ENCODE results near the gene SLC16A12. TPM values are rescaled to one million over a fixed set of nuclear protein-coding genes. Genes with fewer than 3 reads are reported as not detected.

Gene SLC16A12
- total RNA-seq, 1 experiment from 2014 or later, result 0.77 TPM

GRCh38 chr10:89393898-89394297 is 141.5 kb downstream of the SLC16A12 start:
- no CpG with 5 or more reads among the region's 3 CpGs for WGBS (ENCODE audit: extremely low coverage, insufficient read length, low lambda C conversion rate)
- Histone ChIP-seq H3K4me1 (ENCODE audit: insufficient read depth, low read length) (peaks cover 4% of the 10 kb centered on the region; the same call in 1 of the 2 replicates), H2BK120ac (ENCODE audit: low read depth, low read length, poor library complexity, severe bottlenecking) (no peak overlapping the region), H4K20me1 (ENCODE audit: control insufficient read depth, insufficient read depth, insufficient read length) (no peaks in the 10 kb centered on the region), H3K23me2 (ENCODE audit: insufficient read length, low read depth, low read length, poor library complexity, severe bottlenecking) (peaks cover 2% of the 10 kb centered on the region), H2BK15ac (ENCODE audit: low read depth, low read length) (no peak overlapping the region), H2AFZ (ENCODE audit: low read length) (no peak overlapping the region), H3K14ac (ENCODE audit: insufficient read depth, low read length) (no peak overlapping the region), H3K23ac (ENCODE audit: insufficient read length, low read depth, low read length) (no peak overlapping the region), H3K4me2 (ENCODE audit: insufficient read depth, insufficient read length, low read length) (no peak overlapping the region), H4K91ac (ENCODE audit: insufficient read length, low read depth, low read length) (no peak overlapping the region), H3K9me3 (ENCODE audit: control insufficient read depth, low read depth, low read length) (no peaks in the 10 kb centered on the region), H3K27me3 (ENCODE audit: insufficient read depth, low read length) (no peaks in the 10 kb centered on the region), H3K27ac (ENCODE audit: insufficient read length, low read depth, low read length) (no peak overlapping the region), H3K56ac (ENCODE audit: insufficient read length, low read depth, low read length) (no peak overlapping the region), H3T11ph (ENCODE audit: low read length) (no peak overlapping the region), H4K5ac (ENCODE audit: insufficient read length, low read depth, low read length) (no peak overlapping the region), H3K18ac (ENCODE audit: insufficient read length, low read depth, low read length) (no peak overlapping the region), H3K4ac (ENCODE audit: low read depth, low read length) (no peak overlapping the region), H2BK20ac (ENCODE audit: low read depth, low read length, poor library complexity, severe bottlenecking) (no peak overlapping the region), H3K79me2 (ENCODE audit: insufficient read depth, low read length) (no peaks in the 10 kb centered on the region), H4K8ac (replicated peaks; ENCODE audit: insufficient read length, low read depth, low read length) (no peak overlapping the region), H2AK5ac (ENCODE audit: insufficient read length, low read length) (no peak overlapping the region), H3K9ac (ENCODE audit: extremely low read depth, insufficient read length, low read length) (no peak overlapping the region), H3K79me1 (ENCODE audit: insufficient read depth, low read depth, low read length, poor library complexity, severe bottlenecking) (no peaks in the 10 kb centered on the region), H2BK12ac (ENCODE audit: insufficient read length, low read depth, low read length) (no peak overlapping the region), H2BK5ac (ENCODE audit: insufficient read length, low read length) (no peak overlapping the region)
- H3K4me3 Mint-ChIP-seq, result no peak overlapping the region
- H3K9me3 Mint-ChIP-seq, result peaks cover 9 to 13% of the 10 kb centered on the region in 2 experiments; a peak in 4 of 5 replicates
- no peak for TF ChIP-seq CTCF (conservative IDR thresholded peaks at IDR 0.05)
- DNase-seq, result no peak
- peaks cover 9 to 11% of the 10 kb centered on the region in 2 experiments for H3K4me1 Mint-ChIP-seq
- H3K36me3 Mint-ChIP-seq (ENCODE audit: insufficient read depth in 1 of 3, low read depth in 3 of 3), result peaks cover 2 to 9% (median 8%) of the 10 kb centered on the region in 3 experiments; a peak in 5 of 7 replicates
- no peak overlapping the region for H3K27ac Mint-ChIP-seq
- H3K27me3 Mint-ChIP-seq (ENCODE audit: low read depth), result no peaks in the 10 kb centered on the region; the same call in 1 of the 2 replicates

All from H9 (cell line).